ENCODE measurements around the gene RUNDC3A.

RUNDC3A gene

DNA sequence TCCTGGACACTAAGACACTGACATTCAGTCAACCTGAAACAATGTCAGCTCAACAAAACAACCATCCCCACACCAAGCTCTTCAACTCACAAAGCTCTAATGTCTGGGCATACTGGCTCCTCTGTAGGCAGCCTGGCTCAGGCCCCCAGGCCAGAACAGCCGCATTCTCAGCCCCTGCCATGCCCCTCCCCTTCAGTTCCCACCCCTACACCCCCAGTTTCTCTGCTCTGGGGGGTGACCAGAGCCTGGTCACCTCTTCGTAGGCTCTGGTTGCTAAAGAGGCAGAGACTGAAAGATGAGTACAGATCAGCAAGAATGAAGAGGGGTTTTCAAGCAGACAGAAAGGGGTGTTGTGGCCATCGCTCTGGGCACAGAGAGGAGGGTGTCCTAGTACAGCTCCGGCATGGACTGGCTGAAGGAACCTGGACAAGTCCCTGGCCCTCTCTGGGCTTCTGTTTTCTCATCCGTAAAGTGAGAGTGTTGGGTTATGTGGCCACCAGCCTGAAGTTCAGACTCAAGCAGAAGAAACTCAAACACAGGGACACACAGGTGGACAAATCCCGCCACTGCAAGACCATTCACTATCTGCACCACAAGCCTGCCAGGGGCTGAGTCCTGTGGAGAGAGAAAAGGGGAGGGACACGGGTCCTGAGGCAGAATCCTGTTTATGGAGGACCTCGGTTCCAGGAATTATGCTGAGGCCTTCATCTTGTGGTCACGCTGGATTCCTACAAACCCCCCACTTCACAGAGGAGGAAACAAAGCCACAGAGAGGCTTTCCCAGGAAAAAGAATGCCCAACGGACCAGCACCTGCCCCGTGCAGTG is 39.5 kb upstream of the RUNDC3A start:
- no peak for TF ChIP-seq YY1 (IDR thresholded peaks at IDR 0.05; ENCODE audit: low read depth)
- TF ChIP-seq, protein P1, sequence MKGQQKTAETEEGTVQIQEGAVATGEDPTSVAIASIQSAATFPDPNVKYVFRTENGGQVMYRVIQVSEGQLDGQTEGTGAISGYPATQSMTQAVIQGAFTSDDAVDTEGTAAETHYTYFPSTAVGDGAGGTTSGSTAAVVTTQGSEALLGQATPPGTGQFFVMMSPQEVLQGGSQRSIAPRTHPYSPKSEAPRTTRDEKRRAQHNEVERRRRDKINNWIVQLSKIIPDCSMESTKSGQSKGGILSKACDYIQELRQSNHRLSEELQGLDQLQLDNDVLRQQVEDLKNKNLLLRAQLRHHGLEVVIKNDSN (IDR thresholded peaks at IDR 0.05), result no peak
- no peak for TF ChIP-seq TAF1 (IDR thresholded peaks at IDR 0.05; ENCODE audit: low read depth)

DNA sequence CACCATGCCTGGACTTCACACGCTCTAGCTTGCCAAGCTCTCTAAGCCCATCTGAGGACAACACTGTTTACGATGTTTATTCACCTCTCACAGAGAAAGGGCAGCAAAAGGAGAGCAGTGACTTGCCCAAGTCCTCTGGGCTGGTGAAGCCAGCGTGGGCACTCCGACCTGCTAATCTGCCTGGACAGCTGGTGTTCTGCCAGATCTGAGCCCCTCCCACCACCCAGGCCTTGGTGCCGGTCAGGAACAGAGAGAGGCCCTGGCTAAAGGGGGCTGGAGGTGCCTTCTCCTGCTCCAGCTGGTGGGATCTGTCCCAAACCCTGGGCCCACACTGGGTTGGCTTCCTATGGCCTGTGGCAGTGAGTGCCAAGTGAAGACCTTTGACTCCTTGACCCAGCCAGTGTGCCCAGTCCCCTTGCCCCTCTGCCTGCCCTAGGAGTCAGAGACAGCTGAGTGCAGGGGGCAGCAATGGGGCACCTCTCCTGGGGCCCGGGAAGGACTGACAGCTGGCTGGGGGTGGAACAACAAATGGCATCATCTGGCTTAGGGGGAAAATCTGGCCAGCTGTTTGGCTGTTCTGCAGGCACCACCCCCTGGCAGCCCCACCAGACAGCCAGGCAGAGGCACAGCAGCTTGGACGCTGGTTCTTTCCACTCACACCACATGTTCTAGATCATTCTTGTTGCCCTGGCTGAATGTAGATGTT is 38.7 kb upstream of the RUNDC3A start:
- TF ChIP-seq RAD21 (IDR thresholded peaks at IDR 0.05; ENCODE audit: low read depth) (no peak), EP300 (IDR thresholded peaks at IDR 0.05; ENCODE audit: borderline replicate concordance) (no peak), FOXM1 (IDR thresholded peaks at IDR 0.05; ENCODE audit: borderline replicate concordance, low read depth) (no peak), EGR1 (IDR thresholded peaks at IDR 0.05) (no peak), TAF1 (IDR thresholded peaks at IDR 0.05; ENCODE audit: low read depth) (no peak), YY1 (IDR thresholded peaks at IDR 0.05; ENCODE audit: low read depth) (no peak), CREB1 (IDR thresholded peaks at IDR 0.05; ENCODE audit: low read depth) (no peak), CEBPB (IDR thresholded peaks at IDR 0.05) (no peak), NFIC (IDR thresholded peaks at IDR 0.05) (no peak)
- TF ChIP-seq, protein P2, sequence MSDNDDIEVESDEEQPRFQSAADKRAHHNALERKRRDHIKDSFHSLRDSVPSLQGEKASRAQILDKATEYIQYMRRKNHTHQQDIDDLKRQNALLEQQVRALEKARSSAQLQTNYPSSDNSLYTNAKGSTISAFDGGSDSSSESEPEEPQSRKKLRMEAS (IDR thresholded peaks at IDR 0.05), result no peak
- TF ChIP-seq, protein P1 (IDR thresholded peaks at IDR 0.05), result no peak
- TF ChIP-seq, protein P3, sequence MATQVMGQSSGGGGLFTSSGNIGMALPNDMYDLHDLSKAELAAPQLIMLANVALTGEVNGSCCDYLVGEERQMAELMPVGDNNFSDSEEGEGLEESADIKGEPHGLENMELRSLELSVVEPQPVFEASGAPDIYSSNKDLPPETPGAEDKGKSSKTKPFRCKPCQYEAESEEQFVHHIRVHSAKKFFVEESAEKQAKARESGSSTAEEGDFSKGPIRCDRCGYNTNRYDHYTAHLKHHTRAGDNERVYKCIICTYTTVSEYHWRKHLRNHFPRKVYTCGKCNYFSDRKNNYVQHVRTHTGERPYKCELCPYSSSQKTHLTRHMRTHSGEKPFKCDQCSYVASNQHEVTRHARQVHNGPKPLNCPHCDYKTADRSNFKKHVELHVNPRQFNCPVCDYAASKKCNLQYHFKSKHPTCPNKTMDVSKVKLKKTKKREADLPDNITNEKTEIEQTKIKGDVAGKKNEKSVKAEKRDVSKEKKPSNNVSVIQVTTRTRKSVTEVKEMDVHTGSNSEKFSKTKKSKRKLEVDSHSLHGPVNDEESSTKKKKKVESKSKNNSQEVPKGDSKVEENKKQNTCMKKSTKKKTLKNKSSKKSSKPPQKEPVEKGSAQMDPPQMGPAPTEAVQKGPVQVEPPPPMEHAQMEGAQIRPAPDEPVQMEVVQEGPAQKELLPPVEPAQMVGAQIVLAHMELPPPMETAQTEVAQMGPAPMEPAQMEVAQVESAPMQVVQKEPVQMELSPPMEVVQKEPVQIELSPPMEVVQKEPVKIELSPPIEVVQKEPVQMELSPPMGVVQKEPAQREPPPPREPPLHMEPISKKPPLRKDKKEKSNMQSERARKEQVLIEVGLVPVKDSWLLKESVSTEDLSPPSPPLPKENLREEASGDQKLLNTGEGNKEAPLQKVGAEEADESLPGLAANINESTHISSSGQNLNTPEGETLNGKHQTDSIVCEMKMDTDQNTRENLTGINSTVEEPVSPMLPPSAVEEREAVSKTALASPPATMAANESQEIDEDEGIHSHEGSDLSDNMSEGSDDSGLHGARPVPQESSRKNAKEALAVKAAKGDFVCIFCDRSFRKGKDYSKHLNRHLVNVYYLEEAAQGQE (IDR thresholded peaks at IDR 0.05; ENCODE audit: low read depth), result no peak

DNA sequence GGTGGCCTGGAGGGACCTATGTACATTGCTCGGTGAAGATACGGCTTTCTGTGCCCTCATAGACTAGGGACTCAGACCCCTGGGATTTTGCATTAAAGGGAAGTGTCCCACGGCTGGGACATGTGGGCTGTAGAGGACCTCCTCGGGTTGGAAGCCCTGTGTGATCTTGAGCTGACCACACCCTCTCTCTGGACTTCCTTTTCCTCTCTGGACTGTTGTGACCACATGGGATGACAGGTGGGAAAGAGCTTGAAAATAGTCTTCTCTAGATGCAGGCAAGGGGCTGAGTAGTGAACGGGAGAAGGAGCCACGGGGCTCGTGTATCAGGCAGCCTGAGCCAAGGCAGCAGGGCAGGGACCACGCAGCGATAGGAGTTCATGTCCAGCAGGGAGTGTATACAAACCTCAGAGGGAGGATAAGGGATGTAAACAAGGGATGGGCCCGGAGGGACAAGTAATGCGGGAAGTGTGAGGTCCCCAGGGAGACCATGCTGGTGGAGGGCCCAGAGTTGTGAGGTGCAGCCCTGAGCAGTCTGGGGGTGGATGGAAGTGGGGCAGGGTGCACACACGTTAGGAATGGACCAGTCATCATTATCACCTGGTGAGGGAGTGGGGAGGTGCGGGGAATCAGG is 36.0 kb upstream of the RUNDC3A start:
- TF ChIP-seq CEBPB (IDR thresholded peaks at IDR 0.05) (no peak), EGR1 (IDR thresholded peaks at IDR 0.05) (no peak), FOXM1 (IDR thresholded peaks at IDR 0.05; ENCODE audit: borderline replicate concordance, low read depth) (no peak), TAF1 (IDR thresholded peaks at IDR 0.05; ENCODE audit: low read depth) (no peak), ZBTB7A (IDR thresholded peaks at IDR 0.05; ENCODE audit: low read depth) (no peak), CREB1 (IDR thresholded peaks at IDR 0.05; ENCODE audit: low read depth) (no peak)
- TF ChIP-seq, protein P3 (IDR thresholded peaks at IDR 0.05; ENCODE audit: low read depth), result no peak
- TF ChIP-seq, protein P2 (IDR thresholded peaks at IDR 0.05), result no peak

DNA sequence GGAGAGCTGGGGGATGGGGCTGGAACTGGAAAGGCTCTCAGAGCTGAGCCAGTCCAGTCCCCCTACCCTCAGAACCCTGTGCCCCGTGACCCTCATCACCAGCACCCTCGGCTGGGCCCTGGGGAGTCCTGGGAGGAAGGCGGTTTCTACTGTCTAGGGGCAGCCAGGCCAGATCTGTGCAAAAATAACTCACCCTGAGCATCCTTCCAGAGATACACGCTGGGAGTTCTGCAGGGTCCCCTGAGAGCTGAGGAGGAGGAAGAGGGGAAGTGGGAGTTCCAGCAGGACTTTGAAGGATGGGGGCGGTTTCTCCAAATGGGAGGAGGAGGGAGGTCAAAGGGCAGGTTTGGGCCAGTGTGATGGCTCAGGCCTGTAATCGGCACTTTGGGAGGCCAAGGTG is 35.4 kb upstream of the RUNDC3A start:
- TF ChIP-seq ZBTB7A (IDR thresholded peaks at IDR 0.05; ENCODE audit: low read depth) (no peak), NFIC (IDR thresholded peaks at IDR 0.05) (no peak), TCF12 (IDR thresholded peaks at IDR 0.05; ENCODE audit: low read depth) (no peak), FOXM1 (IDR thresholded peaks at IDR 0.05; ENCODE audit: borderline replicate concordance, low read depth) (no peak), TAF1 (IDR thresholded peaks at IDR 0.05; ENCODE audit: low read depth) (no peak), YY1 (IDR thresholded peaks at IDR 0.05; ENCODE audit: low read depth) (no peak)
- TF ChIP-seq, protein P1 (IDR thresholded peaks at IDR 0.05), result no peak
- TF ChIP-seq, protein P3 (IDR thresholded peaks at IDR 0.05; ENCODE audit: low read depth), result no peak

All from Ishikawa (cell line).